ENCODE measurements around the gene HAND1. TPM values are rescaled to one million over a fixed set of nuclear protein-coding genes. Genes with fewer than 3 reads are reported as not detected.

Gene HAND1
- total RNA-seq, 1 donor from 2014 or later: not detected

DNA sequence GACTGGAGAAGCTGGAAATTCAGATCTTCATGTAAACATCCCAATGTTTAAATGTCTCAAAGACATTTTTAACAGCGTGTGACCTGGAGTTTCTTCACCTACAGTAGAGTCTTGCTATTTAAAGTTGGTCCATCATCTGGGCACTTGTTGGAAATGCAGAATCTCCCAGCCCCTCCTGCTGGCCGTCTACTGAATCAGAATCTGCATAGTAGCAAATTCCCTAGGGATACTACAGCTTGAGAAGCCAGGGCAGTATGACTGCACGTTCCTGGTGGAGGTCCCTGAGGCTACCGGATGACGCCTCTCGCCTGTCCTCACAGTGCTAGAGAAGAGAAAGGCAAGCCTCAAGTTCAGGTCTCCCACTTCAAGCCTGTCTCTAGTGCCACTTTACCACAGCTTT lies 16.5 kb downstream of the HAND1 start:
- Histone ChIP-seq H3K9me3 (no peaks in the 10 kb centered on the region), H3K27me3 (no peaks in the 10 kb centered on the region), H3K36me3 (peaks cover 0 to 25% of the 10 kb centered on the region in 2 donors), H3K4me1 (no peaks in the 10 kb centered on the region), H3K27ac (no peak overlapping the region), H3K4me3 (no peak overlapping the region)
- DNase-seq (ENCODE audit: extremely low spot score in 2 of 2): no peak
- intact Hi-C loops (cut with DNase I): loop anchor here (10.0 kb wide), 1 partner anchor 143 kb away; no protein-coding TSS in a partner anchor
- TF ChIP-seq POLR2A (IDR thresholded peaks at IDR 0.05): no peak
- TF ChIP-seq POLR2AphosphoS5 (IDR thresholded peaks at IDR 0.05; ENCODE audit: insufficient read depth in 1 of 2, low read depth in 1 of 2): no peak
- TF ChIP-seq, protein P1, sequence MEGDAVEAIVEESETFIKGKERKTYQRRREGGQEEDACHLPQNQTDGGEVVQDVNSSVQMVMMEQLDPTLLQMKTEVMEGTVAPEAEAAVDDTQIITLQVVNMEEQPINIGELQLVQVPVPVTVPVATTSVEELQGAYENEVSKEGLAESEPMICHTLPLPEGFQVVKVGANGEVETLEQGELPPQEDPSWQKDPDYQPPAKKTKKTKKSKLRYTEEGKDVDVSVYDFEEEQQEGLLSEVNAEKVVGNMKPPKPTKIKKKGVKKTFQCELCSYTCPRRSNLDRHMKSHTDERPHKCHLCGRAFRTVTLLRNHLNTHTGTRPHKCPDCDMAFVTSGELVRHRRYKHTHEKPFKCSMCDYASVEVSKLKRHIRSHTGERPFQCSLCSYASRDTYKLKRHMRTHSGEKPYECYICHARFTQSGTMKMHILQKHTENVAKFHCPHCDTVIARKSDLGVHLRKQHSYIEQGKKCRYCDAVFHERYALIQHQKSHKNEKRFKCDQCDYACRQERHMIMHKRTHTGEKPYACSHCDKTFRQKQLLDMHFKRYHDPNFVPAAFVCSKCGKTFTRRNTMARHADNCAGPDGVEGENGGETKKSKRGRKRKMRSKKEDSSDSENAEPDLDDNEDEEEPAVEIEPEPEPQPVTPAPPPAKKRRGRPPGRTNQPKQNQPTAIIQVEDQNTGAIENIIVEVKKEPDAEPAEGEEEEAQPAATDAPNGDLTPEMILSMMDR (IDR thresholded peaks at IDR 0.05): no peak

DNA sequence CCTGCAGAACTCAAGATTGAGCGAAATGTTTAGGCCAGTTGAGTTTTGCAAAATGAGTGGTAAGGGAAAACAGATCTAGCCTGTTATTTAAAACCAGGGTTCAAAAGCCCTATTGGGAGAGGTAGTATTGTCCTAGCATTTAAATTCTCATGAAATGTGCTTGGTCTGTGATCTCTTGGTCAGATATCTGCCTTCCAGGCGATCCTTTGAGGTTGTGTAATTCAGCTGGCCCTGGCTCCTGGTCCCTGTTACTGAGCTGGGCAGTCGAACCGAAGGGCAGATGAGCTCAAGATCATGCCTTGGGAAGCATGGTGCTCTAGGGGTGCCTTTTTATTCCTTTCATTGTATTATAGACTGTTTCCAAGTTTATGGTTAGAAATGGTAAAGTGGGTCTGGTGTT lies 17.9 kb downstream of the HAND1 start:
- DNase-seq (ENCODE audit: extremely low spot score in 2 of 2): no peak
- TF ChIP-seq POLR2AphosphoS5 (IDR thresholded peaks at IDR 0.05; ENCODE audit: insufficient read depth in 1 of 2, low read depth in 1 of 2) (no peak), POLR2A (IDR thresholded peaks at IDR 0.05) (no peak)
- TF ChIP-seq, protein P1 (IDR thresholded peaks at IDR 0.05): no peak
- intact Hi-C loops (cut with DNase I): loop anchor here (10.0 kb wide), 1 partner anchor 145 kb away; no protein-coding TSS in a partner anchor
- no peak overlapping the region for H3K27ac ChIP-seq
- H3K9me3 ChIP-seq: no peaks in the 10 kb centered on the region
- peaks cover 0 to 39% of the 10 kb centered on the region in 2 donors for H3K36me3 ChIP-seq
- no peaks in the 10 kb centered on the region for H3K4me1 ChIP-seq
- H3K27me3 ChIP-seq: no peaks in the 10 kb centered on the region
- H3K4me3 ChIP-seq: no peak overlapping the region

DNA sequence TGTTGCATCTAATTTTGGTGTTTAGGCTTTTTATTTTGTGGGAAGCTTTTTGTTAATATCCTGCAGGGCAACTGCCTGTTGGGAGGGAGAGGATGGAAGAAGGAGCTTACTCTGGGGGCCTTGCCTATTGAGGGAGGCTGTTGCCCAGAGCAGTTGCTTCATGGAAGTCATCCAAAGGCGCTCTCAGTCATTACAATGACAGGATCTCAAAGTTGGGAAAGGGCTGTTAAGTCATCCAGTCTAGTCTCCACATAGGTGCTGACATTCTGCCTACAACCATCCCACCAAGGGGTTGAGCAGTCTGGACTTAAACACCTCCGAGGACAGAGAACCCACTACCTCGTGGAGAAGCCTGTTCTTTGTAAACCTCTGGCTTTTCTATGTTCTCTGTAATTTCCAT lies 19.0 kb downstream of the HAND1 start:
- Histone ChIP-seq H3K27me3 (no peaks in the 10 kb centered on the region), H3K4me1 (no peaks in the 10 kb centered on the region), H3K4me3 (no peak overlapping the region), H3K9me3 (no peaks in the 10 kb centered on the region), H3K27ac (no peak overlapping the region), H3K36me3 (peaks cover 0 to 46% of the 10 kb centered on the region in 2 donors)
- no peak for DNase-seq (ENCODE audit: extremely low spot score in 2 of 2)
- intact Hi-C loops (cut with DNase I): no loop called here
- TF ChIP-seq POLR2A (IDR thresholded peaks at IDR 0.05) (no peak), POLR2AphosphoS5 (IDR thresholded peaks at IDR 0.05; ENCODE audit: insufficient read depth in 1 of 2, low read depth in 1 of 2) (no peak)
- TF ChIP-seq, protein P1 (IDR thresholded peaks at IDR 0.05): no peak

DNA sequence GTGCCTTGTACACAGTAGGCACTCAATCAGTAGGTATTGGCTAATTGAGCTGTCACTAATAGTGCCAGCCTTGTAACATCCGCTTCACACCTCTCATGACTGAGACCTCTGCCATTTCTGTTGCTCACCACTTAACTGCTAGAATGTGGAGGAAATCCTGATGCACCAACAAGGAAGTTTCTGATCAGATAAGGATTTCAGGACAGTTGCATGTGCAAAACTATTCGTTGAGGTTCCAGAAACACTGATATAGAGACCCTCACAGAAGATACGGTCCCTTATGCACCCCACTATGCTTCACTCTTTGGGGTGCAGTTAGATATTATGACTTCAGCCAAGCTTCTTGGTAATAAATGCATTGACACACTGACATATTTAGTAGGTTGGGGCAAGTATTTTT lies 21.5 kb downstream of the HAND1 start:
- H3K36me3 ChIP-seq: peaks cover 0 to 71% of the 10 kb centered on the region in 2 donors

DNA sequence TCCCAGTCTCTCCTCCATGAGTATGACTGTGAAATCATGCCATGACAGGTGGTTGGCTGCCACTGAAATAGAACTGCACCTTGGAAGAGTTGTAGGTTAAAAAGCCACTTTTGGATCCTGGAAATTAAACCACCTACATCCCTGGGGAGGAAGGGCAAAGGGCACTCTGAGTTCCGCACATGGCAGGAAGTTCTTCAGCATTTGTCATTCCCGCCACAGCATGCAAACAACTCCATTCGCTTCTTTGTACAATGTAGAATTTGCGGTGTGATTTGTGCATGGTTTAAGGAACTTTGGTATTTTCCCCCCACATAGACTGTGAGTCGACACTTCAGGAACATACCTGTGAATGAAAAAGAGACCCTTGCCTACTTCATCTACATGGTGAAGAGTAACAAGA lies 22.4 kb downstream of the HAND1 start:
- H3K36me3 ChIP-seq: peaks cover 0 to 80% of the 10 kb centered on the region in 2 donors

More for the DNA sequence above, 21.5 kb downstream of the HAND1 start:
- intact Hi-C loops (cut with DNase I): no loop called here
- Histone ChIP-seq H3K9me3 (no peaks in the 10 kb centered on the region), H3K27ac (no peak overlapping the region), H3K4me3 (no peak overlapping the region), H3K27me3 (no peaks in the 10 kb centered on the region), H3K4me1 (no peaks in the 10 kb centered on the region)
- no peak for TF ChIP-seq POLR2A (IDR thresholded peaks at IDR 0.05)
- no peak for TF ChIP-seq POLR2AphosphoS5 (IDR thresholded peaks at IDR 0.05; ENCODE audit: insufficient read depth in 1 of 2, low read depth in 1 of 2)
- TF ChIP-seq, protein P1 (IDR thresholded peaks at IDR 0.05): no peak
- DNase-seq (ENCODE audit: extremely low spot score in 2 of 2): no peak

More for the DNA sequence above, 22.4 kb downstream of the HAND1 start:
- peaks cover under 1% of the 10 kb centered on the region for H3K4me1 ChIP-seq
- DNase-seq (ENCODE audit: extremely low spot score in 2 of 2): no peak
- H3K27me3 ChIP-seq: no peaks in the 10 kb centered on the region
- intact Hi-C loops (cut with DNase I): no loop called here
- TF ChIP-seq POLR2AphosphoS5 (IDR thresholded peaks at IDR 0.05; ENCODE audit: insufficient read depth in 1 of 2, low read depth in 1 of 2): no peak
- no peak for TF ChIP-seq POLR2A (IDR thresholded peaks at IDR 0.05)
- TF ChIP-seq, protein P1 (IDR thresholded peaks at IDR 0.05): no peak
- no peak overlapping the region for H3K27ac ChIP-seq
- H3K9me3 ChIP-seq: no peaks in the 10 kb centered on the region
- no peak overlapping the region for H3K4me3 ChIP-seq
